Liver (tissue), 9 donors: ENCODE results near the gene COP1. TPM values are rescaled to one million over a fixed set of nuclear protein-coding genes. Genes with fewer than 3 reads are reported as not detected.

Experiments
- DNase-seq: peaks from one replicate; pipeline ENCODE4 v3.0.0-alpha.2; 2017; ENCODE audit warnings: low spot score
- H3K27ac ChIP-seq, 2 donors: one replicate each; pipeline ENCODE4 v1.7.0; 2013; ENCODE audit warnings: inconsistent platforms in 2 of 2, low read length in 2 of 2, control low read depth in 1 of 2, low read depth in 1 of 2, mild to moderate bottlenecking in 1 of 2
- H3K27me3 ChIP-seq, 4 donors: one replicate each; pipeline versions ENCODE4 v1.6.1 to v1.7.0; 2013; ENCODE audit warnings: low read length in 3 of 4, inconsistent platforms in 1 of 4, mild to moderate bottlenecking in 1 of 4, moderate library complexity in 1 of 4; ENCODE audit not compliant: control insufficient read depth in 4 of 4, insufficient read depth in 4 of 4
- H3K36me3 ChIP-seq, 4 donors: one replicate each; pipeline versions ENCODE4 v1.6.1 to v1.7.0; 2013; ENCODE audit warnings: low read length in 3 of 4, mild to moderate bottlenecking in 3 of 4, low read depth in 1 of 4, moderate library complexity in 1 of 4; ENCODE audit not compliant: control insufficient read depth in 4 of 4, insufficient read depth in 3 of 4
- H3K4me1 ChIP-seq, 4 donors: one replicate each; pipeline versions ENCODE4 v1.6.1 to v1.7.0; 2013; ENCODE audit warnings: low read length in 3 of 4, mild to moderate bottlenecking in 3 of 4, moderate library complexity in 1 of 4; ENCODE audit not compliant: control insufficient read depth in 4 of 4, insufficient read depth in 4 of 4
- H3K4me3 ChIP-seq, 3 donors: one replicate each; pipeline versions ENCODE4 v1.6.1 to v1.7.0; 2013; ENCODE audit warnings: low read length in 3 of 3, control low read depth in 1 of 3, low read depth in 1 of 3, mild to moderate bottlenecking in 1 of 3
- H3K9ac ChIP-seq, 2 donors: one replicate each; pipeline ENCODE4 v1.7.0; 2013; ENCODE audit warnings: low read length in 2 of 2, mild to moderate bottlenecking in 2 of 2, moderate library complexity in 2 of 2, control low read depth in 1 of 2, low read depth in 1 of 2
- H3K9me3 ChIP-seq, 4 donors: one replicate each; pipeline versions ENCODE4 v1.6.1 to v1.7.0; 2013; ENCODE audit warnings: low read length in 3 of 4; ENCODE audit not compliant: control insufficient read depth in 4 of 4
- CTCF ChIP-seq: fragments of 150-350 bp; IDR thresholded peaks from 2 replicates; pipeline ENCODE4 v1.5.1; 2017; ENCODE audit warnings: improper control_type of control experiment, low read depth, low read length; ENCODE audit not compliant: missing input control
- EGR1 ChIP-seq, 2 donors: IDR thresholded peaks; 2 replicates each; pipeline ENCODE4 v1.6.1; 2016 to 2018; ENCODE audit warnings: antibody characterized with exemption in 2 of 2, low read depth in 2 of 2
- FOXA1 ChIP-seq: IDR thresholded peaks from 2 replicates; pipeline ENCODE4 v1.6.1; 2016; ENCODE audit warnings: antibody characterized with exemption
- FOXA2 ChIP-seq: IDR thresholded peaks from 2 replicates; pipeline ENCODE4 v1.6.1; 2016; ENCODE audit warnings: antibody characterized with exemption
- GABPA ChIP-seq, 2 donors: IDR thresholded peaks in 1 of 2; conservative IDR thresholded peaks in 1 of 2; 2 replicates each; pipeline ENCODE4 v1.6.1; 2016; ENCODE audit warnings: antibody characterized with exemption in 2 of 2, mild to moderate bottlenecking in 1 of 2, moderate library complexity in 1 of 2
- HNF4A ChIP-seq, 2 donors: conservative IDR thresholded peaks; 2 replicates each; pipeline ENCODE4 v1.6.1; 2016; ENCODE audit warnings: antibody characterized with exemption in 2 of 2, mild to moderate bottlenecking in 2 of 2
- HNF4G ChIP-seq: IDR thresholded peaks from 2 replicates; pipeline ENCODE4 v1.6.1; 2016; ENCODE audit warnings: antibody characterized with exemption
- NR2F2 ChIP-seq: IDR thresholded peaks from 2 replicates; pipeline ENCODE4 v1.6.1; 2016; ENCODE audit warnings: antibody characterized with exemption
- RAD21 ChIP-seq, 2 donors: IDR thresholded peaks; 2 replicates each; pipeline ENCODE4 v1.6.1; 2016; ENCODE audit warnings: antibody characterized with exemption in 2 of 2, mild to moderate bottlenecking in 2 of 2
- RXRA ChIP-seq, 2 donors: IDR thresholded peaks; 2 replicates each; pipeline ENCODE4 v1.6.1; 2017 to 2018; ENCODE audit warnings: antibody characterized with exemption in 2 of 2, mild to moderate bottlenecking in 1 of 2
- SP1 ChIP-seq: IDR thresholded peaks from 2 replicates; pipeline ENCODE4 v1.6.1; 2018; ENCODE audit warnings: antibody characterized with exemption, mild to moderate bottlenecking
- TAF1 ChIP-seq: conservative IDR thresholded peaks from 2 replicates; pipeline ENCODE4 v1.6.1; 2016; ENCODE audit warnings: antibody characterized with exemption, mild to moderate bottlenecking
- WGBS: extraction: QIAGEN DNeasy Blood & Tissue Kit; methylation state at CpG from one replicate; pipeline ENCODE4 v1.1.7; 2013; 5-methylcytosine and 5-hydroxymethylcytosine counted together
- polyA plus RNA-seq, 2 donors: library from polyadenylated mRNA; stranded (reverse) in 1 of 2; unstranded in 1 of 2; fragments of 200-250 nt in 1 of 2; fragments of >200 nt in 1 of 2; fragmentation: Nextera tagmentation in 1 of 2; extraction: Ambion mirVana in 1 of 2; gene quantifications; one replicate each; pipeline versions ENCODE4 v1.2.1 to v1.2.3, GENCODE V29; 2013 to 2015
- total RNA-seq, 2 donors: library from RNA; depleted of rRNA; stranded (reverse); fragments of >200 nt; gene quantifications; one replicate each; pipeline ENCODE4 v1.2.3, GENCODE V29; 2014
- TF ChIP-seq, protein P1 (sequence below): IDR thresholded peaks from 2 replicates; pipeline ENCODE4 v1.6.1; 2016; ENCODE audit warnings: antibody characterized with exemption
- TF ChIP-seq, protein P2 (sequence below): IDR thresholded peaks from 2 replicates; pipeline ENCODE4 v1.6.1; 2016; ENCODE audit warnings: antibody characterized with exemption
- TF ChIP-seq, protein P3 (sequence below): IDR thresholded peaks from 2 replicates; pipeline ENCODE4 v1.6.1; 2016; ENCODE audit warnings: antibody characterized with exemption, mild to moderate bottlenecking
- donor health status: healthy.
- donor health status: healthy.
- donor health status: healthy.
- donor health status: healthy.
- donor health status: healthy.

The COP1 gene
- total and polyA plus RNA-seq, 4 donors = 14.7 to 35.7 (median 22.5) TPM

DNA sequence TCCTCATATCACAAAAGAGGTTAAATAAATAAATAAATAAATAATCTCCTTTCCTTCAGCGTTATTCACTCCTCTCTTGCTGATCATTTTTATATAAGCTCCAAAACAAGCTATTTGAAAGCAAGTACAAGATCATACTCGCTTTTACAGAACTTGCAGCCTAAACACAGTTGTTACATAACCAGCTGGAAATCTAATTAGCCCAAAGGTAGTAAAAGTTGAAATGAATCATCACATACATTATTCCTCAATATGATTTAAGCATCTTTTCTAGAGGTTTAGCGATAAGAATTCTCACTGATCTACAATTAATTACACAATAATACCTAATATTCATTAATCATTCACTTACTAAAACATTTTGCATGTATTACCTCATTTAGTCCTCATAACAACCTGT, 160.2 kb downstream of the COP1 start:
- H3K36me3 ChIP-seq = peaks cover 0 to 6% (median 2%) of the 10 kb centered on the region in 4 donors
- no peak overlapping the region for H3K9ac ChIP-seq
- no peak overlapping the region for H3K27ac ChIP-seq
- no peaks in the 10 kb centered on the region for H3K9me3 ChIP-seq
- no peak for TF ChIP-seq CTCF
- 97% methylated on average over 3 of the region's 3 CpGs for WGBS
- H3K4me3 ChIP-seq = no peak overlapping the region
- no peaks in the 10 kb centered on the region for H3K27me3 ChIP-seq
- H3K4me1 ChIP-seq = no peaks in the 10 kb centered on the region
- no peak for DNase-seq

- Histone ChIP-seq H3K36me3 (peaks cover under 1 to 14% (median 7%) of the 10 kb centered on the region in 4 donors), H3K9ac (no peak overlapping the region), H3K9me3 (no peaks in the 10 kb centered on the region), H3K27ac (no peak overlapping the region), H3K27me3 (no peaks in the 10 kb centered on the region), H3K4me1 (no peaks in the 10 kb centered on the region), H3K4me3 (no peak overlapping the region)
- no peak for TF ChIP-seq TAF1
- no peak for TF ChIP-seq HNF4A (conservative IDR thresholded peaks at IDR 0.05)
- TF ChIP-seq, protein P1, sequence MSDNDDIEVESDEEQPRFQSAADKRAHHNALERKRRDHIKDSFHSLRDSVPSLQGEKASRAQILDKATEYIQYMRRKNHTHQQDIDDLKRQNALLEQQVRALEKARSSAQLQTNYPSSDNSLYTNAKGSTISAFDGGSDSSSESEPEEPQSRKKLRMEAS = no peak
- TF ChIP-seq FOXA2 = no peak
- TF ChIP-seq, protein P2, sequence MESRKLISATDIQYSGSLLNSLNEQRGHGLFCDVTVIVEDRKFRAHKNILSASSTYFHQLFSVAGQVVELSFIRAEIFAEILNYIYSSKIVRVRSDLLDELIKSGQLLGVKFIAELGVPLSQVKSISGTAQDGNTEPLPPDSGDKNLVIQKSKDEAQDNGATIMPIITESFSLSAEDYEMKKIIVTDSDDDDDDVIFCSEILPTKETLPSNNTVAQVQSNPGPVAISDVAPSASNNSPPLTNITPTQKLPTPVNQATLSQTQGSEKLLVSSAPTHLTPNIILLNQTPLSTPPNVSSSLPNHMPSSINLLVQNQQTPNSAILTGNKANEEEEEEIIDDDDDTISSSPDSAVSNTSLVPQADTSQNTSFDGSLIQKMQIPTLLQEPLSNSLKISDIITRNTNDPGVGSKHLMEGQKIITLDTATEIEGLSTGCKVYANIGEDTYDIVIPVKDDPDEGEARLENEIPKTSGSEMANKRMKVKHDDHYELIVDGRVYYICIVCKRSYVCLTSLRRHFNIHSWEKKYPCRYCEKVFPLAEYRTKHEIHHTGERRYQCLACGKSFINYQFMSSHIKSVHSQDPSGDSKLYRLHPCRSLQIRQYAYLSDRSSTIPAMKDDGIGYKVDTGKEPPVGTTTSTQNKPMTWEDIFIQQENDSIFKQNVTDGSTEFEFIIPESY = no peak
- no peak for TF ChIP-seq CTCF
- no peak for TF ChIP-seq SP1
- no peak for TF ChIP-seq RAD21 (IDR thresholded peaks at IDR 0.05)
- TF ChIP-seq RXRA (IDR thresholded peaks at IDR 0.05) = no peak
- TF ChIP-seq GABPA (IDR thresholded peaks at IDR 0.05 in 1 of 2, conservative IDR thresholded peaks at IDR 0.05 in 1 of 2) = no peak
- no peak for TF ChIP-seq NR2F2
- no peak for TF ChIP-seq FOXA1
- TF ChIP-seq EGR1 (IDR thresholded peaks at IDR 0.05; ENCODE audit: low read depth in 2 of 2) = no peak
- no peak for DNase-seq
Observed at GRCh38 chr1:176043537-176043936, 163.5 kb downstream of the COP1 start.

GRCh38 chr1:176033881-176034280, 173.2 kb downstream of the COP1 start:
- peaks cover 0 to 9% (median 7%) of the 10 kb centered on the region in 4 donors for H3K4me1 ChIP-seq
- H3K9ac ChIP-seq = no peak overlapping the region
- no peaks in the 10 kb centered on the region for H3K27me3 ChIP-seq
- DNase-seq = no peak
- H3K27ac ChIP-seq = peak overlapping the region; percentile 25 to 61
- WGBS = 51% methylated on average over 2 of the region's 2 CpGs
- H3K36me3 ChIP-seq = peaks cover 3 to 13% (median 8%) of the 10 kb centered on the region in 4 donors
- H3K9me3 ChIP-seq = no peaks in the 10 kb centered on the region
- H3K4me3 ChIP-seq = no peak overlapping the region
- TF ChIP-seq HNF4G (no peak), RXRA (IDR thresholded peaks at IDR 0.05) (no peak), HNF4A (conservative IDR thresholded peaks at IDR 0.05) (no peak), FOXA1 (no peak), GABPA (IDR thresholded peaks at IDR 0.05 in 1 of 2, conservative IDR thresholded peaks at IDR 0.05 in 1 of 2) (no peak), RAD21 (IDR thresholded peaks at IDR 0.05) (no peak), FOXA2 (no peak)
- TF ChIP-seq, protein P2 = no peak
- TF ChIP-seq, protein P3, sequence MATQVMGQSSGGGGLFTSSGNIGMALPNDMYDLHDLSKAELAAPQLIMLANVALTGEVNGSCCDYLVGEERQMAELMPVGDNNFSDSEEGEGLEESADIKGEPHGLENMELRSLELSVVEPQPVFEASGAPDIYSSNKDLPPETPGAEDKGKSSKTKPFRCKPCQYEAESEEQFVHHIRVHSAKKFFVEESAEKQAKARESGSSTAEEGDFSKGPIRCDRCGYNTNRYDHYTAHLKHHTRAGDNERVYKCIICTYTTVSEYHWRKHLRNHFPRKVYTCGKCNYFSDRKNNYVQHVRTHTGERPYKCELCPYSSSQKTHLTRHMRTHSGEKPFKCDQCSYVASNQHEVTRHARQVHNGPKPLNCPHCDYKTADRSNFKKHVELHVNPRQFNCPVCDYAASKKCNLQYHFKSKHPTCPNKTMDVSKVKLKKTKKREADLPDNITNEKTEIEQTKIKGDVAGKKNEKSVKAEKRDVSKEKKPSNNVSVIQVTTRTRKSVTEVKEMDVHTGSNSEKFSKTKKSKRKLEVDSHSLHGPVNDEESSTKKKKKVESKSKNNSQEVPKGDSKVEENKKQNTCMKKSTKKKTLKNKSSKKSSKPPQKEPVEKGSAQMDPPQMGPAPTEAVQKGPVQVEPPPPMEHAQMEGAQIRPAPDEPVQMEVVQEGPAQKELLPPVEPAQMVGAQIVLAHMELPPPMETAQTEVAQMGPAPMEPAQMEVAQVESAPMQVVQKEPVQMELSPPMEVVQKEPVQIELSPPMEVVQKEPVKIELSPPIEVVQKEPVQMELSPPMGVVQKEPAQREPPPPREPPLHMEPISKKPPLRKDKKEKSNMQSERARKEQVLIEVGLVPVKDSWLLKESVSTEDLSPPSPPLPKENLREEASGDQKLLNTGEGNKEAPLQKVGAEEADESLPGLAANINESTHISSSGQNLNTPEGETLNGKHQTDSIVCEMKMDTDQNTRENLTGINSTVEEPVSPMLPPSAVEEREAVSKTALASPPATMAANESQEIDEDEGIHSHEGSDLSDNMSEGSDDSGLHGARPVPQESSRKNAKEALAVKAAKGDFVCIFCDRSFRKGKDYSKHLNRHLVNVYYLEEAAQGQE = no peak
- TF ChIP-seq, protein P1 = no peak
